Mammary epithelial cell (primary cell): Measurements from ENCODE around the gene ST8SIA5.

ENCODE experiments used
- EZH2 ChIP-seq: IDR thresholded peaks from 2 replicates; pipeline ENCODE4 v1.6.1; 2012; ENCODE audit warnings: low read length, inconsistent platforms, borderline replicate concordance
- TF ChIP-seq, protein P1 (sequence below), 2 donors: IDR thresholded peaks in 1 of 2; conservative IDR thresholded peaks in 1 of 2; 2 replicates each; pipeline ENCODE4 v1.5.1; 2011 to 2012; ENCODE audit warnings: inconsistent platforms in 2 of 2, low read length in 2 of 2, mild to moderate bottlenecking in 2 of 2, control low read depth in 1 of 2, low read depth in 1 of 2; ENCODE audit not compliant: insufficient read depth in 1 of 2; ENCODE audit errors: extremely low read depth in 1 of 2

DNA sequence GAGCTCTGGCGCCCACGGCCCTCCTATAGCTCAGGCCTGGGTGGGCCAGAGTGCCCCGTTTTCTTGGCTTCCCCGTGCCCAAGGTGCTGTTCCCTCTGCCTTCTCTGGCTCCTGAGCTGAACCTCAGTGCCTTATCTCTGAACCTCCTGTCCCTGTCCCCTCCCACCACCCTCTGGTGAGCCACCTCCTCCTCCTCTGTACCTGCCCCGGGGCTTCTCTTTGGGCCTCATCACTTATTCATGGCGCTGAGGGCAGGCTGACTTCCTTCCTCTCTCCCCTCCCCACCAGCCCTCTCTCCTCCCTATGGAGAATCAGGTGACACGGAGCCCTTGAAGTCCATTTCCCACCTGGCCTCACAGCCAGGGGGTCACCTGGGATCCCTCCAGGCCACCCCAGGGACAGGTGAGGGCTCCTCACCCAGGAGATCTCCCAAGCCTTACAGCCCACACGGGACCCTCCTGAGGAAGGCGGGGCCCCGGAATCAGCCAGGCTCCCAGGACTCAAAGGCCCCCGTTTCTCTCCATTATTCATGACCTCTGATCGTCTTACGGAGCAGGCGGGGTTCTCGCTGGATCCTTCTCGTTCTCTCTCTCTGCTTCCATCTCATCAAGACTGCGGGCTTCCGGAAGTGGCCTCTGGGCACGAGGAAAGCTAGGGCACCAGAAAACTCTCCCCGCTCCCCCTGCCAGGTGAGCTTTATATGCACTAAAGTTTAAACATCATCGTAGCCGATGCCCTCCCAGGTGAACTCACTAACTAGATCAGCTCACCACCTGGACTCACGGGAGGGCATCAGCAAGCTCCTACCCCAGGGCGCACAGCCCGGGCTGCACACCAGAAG, 99.5 kb downstream of the ST8SIA5 start, which contains the start of gene LOXHD1:
- TF ChIP-seq, protein P1, sequence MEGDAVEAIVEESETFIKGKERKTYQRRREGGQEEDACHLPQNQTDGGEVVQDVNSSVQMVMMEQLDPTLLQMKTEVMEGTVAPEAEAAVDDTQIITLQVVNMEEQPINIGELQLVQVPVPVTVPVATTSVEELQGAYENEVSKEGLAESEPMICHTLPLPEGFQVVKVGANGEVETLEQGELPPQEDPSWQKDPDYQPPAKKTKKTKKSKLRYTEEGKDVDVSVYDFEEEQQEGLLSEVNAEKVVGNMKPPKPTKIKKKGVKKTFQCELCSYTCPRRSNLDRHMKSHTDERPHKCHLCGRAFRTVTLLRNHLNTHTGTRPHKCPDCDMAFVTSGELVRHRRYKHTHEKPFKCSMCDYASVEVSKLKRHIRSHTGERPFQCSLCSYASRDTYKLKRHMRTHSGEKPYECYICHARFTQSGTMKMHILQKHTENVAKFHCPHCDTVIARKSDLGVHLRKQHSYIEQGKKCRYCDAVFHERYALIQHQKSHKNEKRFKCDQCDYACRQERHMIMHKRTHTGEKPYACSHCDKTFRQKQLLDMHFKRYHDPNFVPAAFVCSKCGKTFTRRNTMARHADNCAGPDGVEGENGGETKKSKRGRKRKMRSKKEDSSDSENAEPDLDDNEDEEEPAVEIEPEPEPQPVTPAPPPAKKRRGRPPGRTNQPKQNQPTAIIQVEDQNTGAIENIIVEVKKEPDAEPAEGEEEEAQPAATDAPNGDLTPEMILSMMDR (conservative IDR thresholded peaks at IDR 0.05 in 1 of 2, IDR thresholded peaks at IDR 0.05 in 1 of 2; ENCODE audit: extremely low read depth in 1 of 2, insufficient read depth in 1 of 2, low read depth in 1 of 2, low read length in 2 of 2) = no peak
- no peak for TF ChIP-seq EZH2
